Measurements from ENCODE around the gene HYAL1.
"Not testable (repeated sequence)": the region's sequence is repeated elsewhere in the genome, so short reads cannot be mapped to it uniquely, and the experiment has no call there.

HYAL1 gene

DNA sequence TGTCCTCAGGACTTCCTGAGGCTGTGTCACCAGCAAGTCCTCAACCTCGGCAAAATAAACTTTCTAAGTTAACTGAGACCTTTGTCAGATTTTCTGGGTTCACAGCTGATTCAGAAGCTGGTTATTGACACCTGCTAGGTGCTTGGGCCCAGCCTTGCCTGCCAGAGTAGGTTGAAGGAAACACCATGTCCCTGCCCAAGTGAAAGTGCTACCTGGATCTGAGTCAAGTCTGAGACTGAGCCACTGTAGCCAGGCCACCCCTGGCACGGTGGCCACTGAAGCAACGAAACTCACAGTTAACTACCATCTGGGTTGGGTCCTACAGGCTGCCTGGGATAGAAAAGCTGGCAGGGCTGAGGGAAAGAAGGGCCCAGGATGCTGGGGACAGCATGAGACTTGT is 11.0 kb upstream of the HYAL1 start:
- Histone ChIP-seq H3K9me3 (ENCODE audit: control insufficient read depth, low read length) (peaks cover 2% of the 10 kb centered on the region), H3K14ac (ENCODE audit: low read length in 2 of 2) (no peak overlapping the region), H3K27me3 (ENCODE audit: control insufficient read depth in 1 of 2, insufficient read depth in 1 of 2, low read length in 2 of 2) (no peaks in the 10 kb centered on the region), H3K27ac (ENCODE audit: low read length, poor library complexity, severe bottlenecking) (no peak overlapping the region), H3K9ac (ENCODE audit: low read length) (no peak overlapping the region), H3K4me2 (ENCODE audit: low read length, poor library complexity, severe bottlenecking) (no peak overlapping the region), H3K4me3 (ENCODE audit: insufficient read depth in 1 of 2, low read depth in 1 of 2, low read length in 2 of 2) (no peak overlapping the region), H3K79me1 (replicated peaks; ENCODE audit: low read length, poor library complexity, severe bottlenecking) (peaks cover 36% of the 10 kb centered on the region), H2BK5ac (ENCODE audit: low read depth, low read length, poor library complexity, severe bottlenecking) (no peak overlapping the region), H2BK120ac (ENCODE audit: low read depth, low read length) (no peak overlapping the region), H2BK12ac (ENCODE audit: low read length in 2 of 2) (no peak overlapping the region), H4K8ac (ENCODE audit: low read length) (no peak overlapping the region), H2AK5ac (ENCODE audit: low read length, severe bottlenecking) (peak overlapping the region; percentile 41), H3K23ac (ENCODE audit: low read length in 2 of 2) (no peak overlapping the region), H3K4ac (ENCODE audit: low read depth in 1 of 2, low read length in 2 of 2) (no peak overlapping the region), H2AFZ (ENCODE audit: low read depth, low read length) (no peak overlapping the region), H3K4me1 (ENCODE audit: control insufficient read depth, insufficient read depth, low read depth, low read length) (peaks cover 31% of the 10 kb centered on the region), H3K36me3 (ENCODE audit: control insufficient read depth in 1 of 2, insufficient read depth in 2 of 2, low read depth in 1 of 2, low read length in 2 of 2) (peaks cover 43 to 44% of the 10 kb centered on the region in 2 experiments), H2BK15ac (ENCODE audit: low read depth, poor library complexity, severe bottlenecking) (no peak overlapping the region), H4K91ac (ENCODE audit: low read length) (no peak overlapping the region), H3K18ac (ENCODE audit: low read depth in 1 of 2, low read length in 2 of 2) (no peak overlapping the region)
- no peak for DNase-seq
- WGBS = 96% methylated on average over 3 of the region's 3 CpGs

DNA sequence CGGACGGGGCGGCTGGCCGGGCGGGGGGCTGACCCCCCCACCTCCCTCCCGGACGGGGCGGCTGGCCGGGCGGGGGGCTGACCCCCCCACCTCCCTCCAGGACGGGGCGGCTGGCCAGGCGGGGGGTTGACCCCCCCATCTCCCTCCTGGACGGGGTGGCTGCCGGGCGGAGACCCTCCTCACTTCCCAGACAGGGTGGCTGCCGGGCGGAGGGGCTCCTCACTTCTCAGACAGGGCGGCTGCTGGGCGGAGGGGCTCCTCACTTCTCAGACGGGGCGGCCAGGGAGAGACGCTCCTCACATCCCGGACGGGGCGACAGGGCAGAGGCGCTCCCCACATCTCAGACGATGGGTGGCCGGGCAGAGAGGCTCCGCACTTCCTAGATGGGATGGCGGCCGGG is 8.7 kb upstream of the HYAL1 start:
- not testable (repeated sequence) for H4K8ac ChIP-seq (ENCODE audit: low read length); H2BK12ac ChIP-seq (ENCODE audit: low read length in 2 of 2); DNase-seq; H2AK5ac ChIP-seq (ENCODE audit: low read length, severe bottlenecking); H3K4ac ChIP-seq (ENCODE audit: low read depth in 1 of 2, low read length in 2 of 2); H2BK15ac ChIP-seq (ENCODE audit: low read depth, poor library complexity, severe bottlenecking); H3K18ac ChIP-seq (ENCODE audit: low read depth in 1 of 2, low read length in 2 of 2); H2BK120ac ChIP-seq (ENCODE audit: low read depth, low read length); H3K23ac ChIP-seq (ENCODE audit: low read length in 2 of 2); H2AFZ ChIP-seq (ENCODE audit: low read depth, low read length); H4K91ac ChIP-seq (ENCODE audit: low read length); H3K9ac ChIP-seq (ENCODE audit: low read length); H3K9me3 ChIP-seq (ENCODE audit: control insufficient read depth, low read length); H3K4me3 ChIP-seq (ENCODE audit: insufficient read depth in 1 of 2, low read depth in 1 of 2, low read length in 2 of 2); H3K14ac ChIP-seq (ENCODE audit: low read length in 2 of 2); H2BK5ac ChIP-seq (ENCODE audit: low read depth, low read length, poor library complexity, severe bottlenecking); H3K27me3 ChIP-seq (ENCODE audit: control insufficient read depth in 1 of 2, insufficient read depth in 1 of 2, low read length in 2 of 2); H3K4me2 ChIP-seq (ENCODE audit: low read length, poor library complexity, severe bottlenecking); H3K27ac ChIP-seq (ENCODE audit: low read length, poor library complexity, severe bottlenecking)
- WGBS = 94% methylated on average over 7 of the region's 32 CpGs
- H3K79me1 ChIP-seq (replicated peaks; ENCODE audit: low read length, poor library complexity, severe bottlenecking) = peaks cover 17% of the 10 kb centered on the region
- H3K36me3 ChIP-seq (ENCODE audit: control insufficient read depth in 1 of 2, insufficient read depth in 2 of 2, low read depth in 1 of 2, low read length in 2 of 2) = peaks cover 22 to 23% of the 10 kb centered on the region in 2 experiments
- peaks cover 12% of the 10 kb centered on the region for H3K4me1 ChIP-seq (ENCODE audit: control insufficient read depth, insufficient read depth, low read depth, low read length)

DNA sequence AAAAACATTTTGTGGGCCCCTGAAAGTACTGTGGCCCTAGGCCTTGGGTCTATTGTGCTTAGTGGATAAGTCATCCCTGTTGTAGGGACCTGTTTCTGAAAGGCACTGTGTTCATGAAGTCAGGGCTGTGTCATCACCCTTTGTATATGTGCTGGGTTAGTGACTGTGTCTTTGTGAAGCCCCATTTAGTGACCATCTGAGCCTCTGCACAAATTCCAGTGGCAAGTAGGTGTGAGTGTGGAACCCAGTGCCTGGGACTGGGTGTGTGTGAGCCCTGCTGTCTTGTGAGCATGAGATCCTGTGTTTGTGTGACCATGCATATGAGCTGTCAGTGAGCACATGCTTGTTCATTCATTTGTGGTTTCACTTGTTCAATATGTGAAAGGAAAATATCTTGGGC is 1.2 kb upstream of the HYAL1 start:
- Histone ChIP-seq H3K18ac (ENCODE audit: low read depth in 1 of 2, low read length in 2 of 2) (no peak overlapping the region), H2BK12ac (ENCODE audit: low read length in 2 of 2) (no peak overlapping the region), H3K4me2 (ENCODE audit: low read length, poor library complexity, severe bottlenecking) (no peak overlapping the region), H4K8ac (ENCODE audit: low read length) (no peak overlapping the region), H3K4me3 (ENCODE audit: insufficient read depth in 1 of 2, low read depth in 1 of 2, low read length in 2 of 2) (no peak overlapping the region), H3K23ac (ENCODE audit: low read length in 2 of 2) (no peak overlapping the region), H3K36me3 (ENCODE audit: control insufficient read depth in 1 of 2, insufficient read depth in 2 of 2, low read depth in 1 of 2, low read length in 2 of 2) (peaks cover 0 to 3% of the 10 kb centered on the region in 2 experiments), H2AK5ac (ENCODE audit: low read length, severe bottlenecking) (no peak overlapping the region), H3K27ac (ENCODE audit: low read length, poor library complexity, severe bottlenecking) (no peak overlapping the region), H2BK5ac (ENCODE audit: low read depth, low read length, poor library complexity, severe bottlenecking) (no peak overlapping the region), H3K9me3 (ENCODE audit: control insufficient read depth, low read length) (peaks cover 3% of the 10 kb centered on the region), H3K9ac (ENCODE audit: low read length) (no peak overlapping the region), H3K4ac (ENCODE audit: low read depth in 1 of 2, low read length in 2 of 2) (no peak overlapping the region), H4K91ac (ENCODE audit: low read length) (no peak overlapping the region), H2BK15ac (ENCODE audit: low read depth, poor library complexity, severe bottlenecking) (no peak overlapping the region), H3K79me1 (replicated peaks; ENCODE audit: low read length, poor library complexity, severe bottlenecking) (peaks cover 4% of the 10 kb centered on the region), H2BK120ac (ENCODE audit: low read depth, low read length) (no peak overlapping the region), H3K4me1 (ENCODE audit: control insufficient read depth, insufficient read depth, low read depth, low read length) (peaks cover 29% of the 10 kb centered on the region), H3K14ac (ENCODE audit: low read length in 2 of 2) (no peak overlapping the region), H3K27me3 (ENCODE audit: control insufficient read depth in 1 of 2, insufficient read depth in 1 of 2, low read length in 2 of 2) (no peaks in the 10 kb centered on the region), H2AFZ (ENCODE audit: low read depth, low read length) (no peak overlapping the region)
- peak; percentile 34 for DNase-seq

DNA sequence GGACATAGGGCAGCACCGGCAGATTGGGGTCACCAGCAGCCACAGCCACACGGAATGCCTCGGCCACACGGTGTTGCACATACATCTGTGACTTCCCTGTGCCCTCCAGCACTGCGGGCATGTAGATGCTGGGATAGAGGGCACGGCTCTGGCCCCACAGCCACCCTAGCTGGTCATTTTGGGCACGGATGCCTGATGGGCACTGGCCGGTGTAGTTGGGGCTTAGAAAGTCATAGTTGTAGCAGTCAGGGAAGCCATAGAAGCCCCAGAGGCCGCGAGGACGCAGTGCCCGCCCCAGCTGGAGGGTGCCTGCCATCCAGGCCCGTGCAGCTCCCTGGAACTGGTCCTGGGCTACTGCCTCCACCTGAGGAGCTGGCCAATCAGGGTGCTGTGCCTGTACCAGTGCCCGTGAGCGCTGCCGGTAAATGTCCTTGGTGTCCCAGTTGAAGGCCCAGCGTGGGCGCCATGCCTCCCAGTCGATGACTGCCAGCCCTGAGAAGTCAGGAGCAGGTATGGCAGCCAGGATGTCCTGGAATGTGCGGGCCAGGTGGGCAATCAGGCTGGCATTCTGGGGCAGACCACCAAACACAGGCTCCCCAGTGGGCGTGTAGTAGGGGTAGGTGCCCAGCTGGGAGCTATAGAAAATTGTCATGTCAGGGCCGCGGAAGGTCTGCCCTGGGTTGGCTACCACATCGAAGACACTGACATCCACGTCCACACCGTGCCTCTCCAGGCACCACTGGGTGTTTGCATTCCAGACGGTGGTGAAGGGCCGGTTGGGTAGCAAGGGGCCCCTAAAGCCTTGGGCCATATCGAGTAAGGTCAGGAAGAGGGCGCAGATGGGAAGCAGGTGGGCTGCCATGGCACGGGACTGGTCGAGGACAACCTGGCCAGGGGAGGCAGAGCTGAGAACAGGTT is 1.0 kb downstream of the HYAL1 start:
- peak overlapping the region in 1 of 2 experiments; percentile 55 for H3K14ac ChIP-seq (ENCODE audit: low read length in 2 of 2)
- H3K23ac ChIP-seq (ENCODE audit: low read length in 2 of 2) = no peak overlapping the region
- 97% methylated on average over 32 of the region's 32 CpGs for WGBS
- H3K79me1 ChIP-seq (replicated peaks; ENCODE audit: low read length, poor library complexity, severe bottlenecking) = peaks cover 12% of the 10 kb centered on the region
- H3K4ac ChIP-seq (ENCODE audit: low read depth in 1 of 2, low read length in 2 of 2) = no peak overlapping the region
- H3K4me1 ChIP-seq (ENCODE audit: control insufficient read depth, insufficient read depth, low read depth, low read length) = peaks cover 36% of the 10 kb centered on the region
- H4K8ac ChIP-seq (ENCODE audit: low read length) = peak overlapping the region; percentile 5
- H4K91ac ChIP-seq (ENCODE audit: low read length) = peak overlapping the region; percentile 47
- no peak overlapping the region for H2BK5ac ChIP-seq (ENCODE audit: low read depth, low read length, poor library complexity, severe bottlenecking)
- H3K18ac ChIP-seq (ENCODE audit: low read depth in 1 of 2, low read length in 2 of 2) = no peak overlapping the region
- no peak overlapping the region for H3K4me3 ChIP-seq (ENCODE audit: insufficient read depth in 1 of 2, low read depth in 1 of 2, low read length in 2 of 2)
- no peak overlapping the region for H3K27ac ChIP-seq (ENCODE audit: low read length, poor library complexity, severe bottlenecking)
- H2BK12ac ChIP-seq (ENCODE audit: low read length in 2 of 2) = peak overlapping the region in 1 of 2 experiments; percentile 21
- no peak overlapping the region for H2BK15ac ChIP-seq (ENCODE audit: low read depth, poor library complexity, severe bottlenecking)
- H2AFZ ChIP-seq (ENCODE audit: low read depth, low read length) = no peak overlapping the region
- no peak overlapping the region for H3K9ac ChIP-seq (ENCODE audit: low read length)
- no peaks in the 10 kb centered on the region for H3K9me3 ChIP-seq (ENCODE audit: control insufficient read depth, low read length)
- H3K27me3 ChIP-seq (ENCODE audit: control insufficient read depth in 1 of 2, insufficient read depth in 1 of 2, low read length in 2 of 2) = no peaks in the 10 kb centered on the region
- DNase-seq = no peak
- H3K4me2 ChIP-seq (ENCODE audit: low read length, poor library complexity, severe bottlenecking) = no peak overlapping the region
- H2AK5ac ChIP-seq (ENCODE audit: low read length, severe bottlenecking) = peak overlapping the region; percentile 23
- H3K36me3 ChIP-seq (ENCODE audit: control insufficient read depth in 1 of 2, insufficient read depth in 2 of 2, low read depth in 1 of 2, low read length in 2 of 2) = peaks cover 0 to 4% of the 10 kb centered on the region in 2 experiments
- H2BK120ac ChIP-seq (ENCODE audit: low read depth, low read length) = no peak overlapping the region
